Parathyroid adenoma (tissue), 2 donors: ENCODE data around the gene ADAMTS4.

Source experiments
- H2AFZ ChIP-seq: fragments of 300-600 bp; sonication (generic); one replicate; pipeline ENCODE4 v1.7.0; 2017; ENCODE audit warnings: antibody characterized with exemption, mild to moderate bottlenecking
- H3K27ac ChIP-seq: fragments of 300-600 bp; sonication (generic); one replicate; pipeline ENCODE4 v1.7.0; 2017
- H3K27me3 ChIP-seq: fragments of 300-600 bp; sonication (generic); one replicate; pipeline ENCODE4 v1.7.0; 2017; ENCODE audit warnings: low read length; ENCODE audit not compliant: control insufficient read depth, insufficient read depth
- H3K36me3 ChIP-seq: fragments of 300-600 bp; sonication (generic); one replicate; pipeline ENCODE4 v1.7.0; 2017; ENCODE audit warnings: low read length; ENCODE audit not compliant: control insufficient read depth, insufficient read depth
- H3K4me1 ChIP-seq: fragments of 300-600 bp; sonication (generic); one replicate; pipeline ENCODE4 v1.7.0; 2017; ENCODE audit warnings: control low read depth
- H3K4me2 ChIP-seq: fragments of 300-600 bp; sonication (generic); one replicate; pipeline ENCODE4 v1.7.0; 2017; ENCODE audit warnings: low read length
- H3K4me3 ChIP-seq: fragments of 300-600 bp; sonication (generic); one replicate; pipeline ENCODE4 v1.7.0; 2017; ENCODE audit warnings: low read depth, low read length
- H3K79me2 ChIP-seq: fragments of 300-600 bp; sonication (generic); one replicate; pipeline ENCODE4 v1.7.0; 2017; ENCODE audit warnings: control low read depth
- H3K9ac ChIP-seq: fragments of 300-600 bp; sonication (generic); one replicate; pipeline ENCODE4 v1.7.0; 2017; ENCODE audit warnings: mild to moderate bottlenecking
- H3K9me3 ChIP-seq: fragments of 300-600 bp; sonication (generic); one replicate; pipeline ENCODE4 v1.7.0; 2017; ENCODE audit warnings: low read length; ENCODE audit not compliant: control insufficient read depth
- TF ChIP-seq, protein P1 (sequence below): fragments of 300-600 bp; sonication (generic); IDR thresholded peaks from one replicate; pipeline ENCODE4 v1.7.0; 2017; ENCODE audit warnings: antibody characterized with exemption, mild to moderate bottlenecking
- donor health status: primary hyperparathyroidism.

ADAMTS4 gene

DNA sequence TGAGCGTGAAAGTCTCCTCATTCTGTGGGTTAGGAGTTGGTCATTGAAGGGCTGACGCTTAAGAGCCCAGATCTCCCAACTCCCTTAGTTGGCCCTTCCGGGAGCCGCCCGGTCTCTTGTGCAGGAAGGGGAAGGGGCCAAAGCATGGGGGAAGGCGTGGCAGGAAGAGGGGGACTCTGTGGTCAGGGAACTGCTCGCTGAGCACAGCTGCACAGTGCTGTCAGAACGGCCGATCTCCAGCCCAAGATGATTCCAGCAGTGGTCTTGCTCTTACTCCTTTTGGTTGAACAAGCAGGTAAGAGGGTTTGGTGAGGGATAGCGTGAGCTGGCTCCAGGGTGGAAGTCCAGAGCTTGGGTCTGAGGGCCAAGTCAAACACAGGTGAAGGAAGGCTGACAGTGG, 16.2 kb upstream of the ADAMTS4 start, which contains the start of gene FCER1G:
Gene FCER1G (plus strand): TSS at position 220 of the 400 bp plus-strand sequence. CDS start 27 bp downstream, at position 247.
- Histone ChIP-seq H3K4me2 (no peak within 1 kb of the TSS), H3K36me3 (no peaks in the 10 kb centered on the region), H3K27ac (no peak within 1 kb of the TSS), H3K9me3 (no peaks in the 10 kb centered on the region), H3K4me1 (peaks cover 3% of the 10 kb centered on the region), H3K27me3 (no peaks in the 10 kb centered on the region), H3K9ac (no peak within 1 kb of the TSS), H3K79me2 (no peaks in the 10 kb centered on the region), H3K4me3 (no peak within 1 kb of the TSS), H2AFZ (no peak within 1 kb of the TSS)
- TF ChIP-seq, protein P1, sequence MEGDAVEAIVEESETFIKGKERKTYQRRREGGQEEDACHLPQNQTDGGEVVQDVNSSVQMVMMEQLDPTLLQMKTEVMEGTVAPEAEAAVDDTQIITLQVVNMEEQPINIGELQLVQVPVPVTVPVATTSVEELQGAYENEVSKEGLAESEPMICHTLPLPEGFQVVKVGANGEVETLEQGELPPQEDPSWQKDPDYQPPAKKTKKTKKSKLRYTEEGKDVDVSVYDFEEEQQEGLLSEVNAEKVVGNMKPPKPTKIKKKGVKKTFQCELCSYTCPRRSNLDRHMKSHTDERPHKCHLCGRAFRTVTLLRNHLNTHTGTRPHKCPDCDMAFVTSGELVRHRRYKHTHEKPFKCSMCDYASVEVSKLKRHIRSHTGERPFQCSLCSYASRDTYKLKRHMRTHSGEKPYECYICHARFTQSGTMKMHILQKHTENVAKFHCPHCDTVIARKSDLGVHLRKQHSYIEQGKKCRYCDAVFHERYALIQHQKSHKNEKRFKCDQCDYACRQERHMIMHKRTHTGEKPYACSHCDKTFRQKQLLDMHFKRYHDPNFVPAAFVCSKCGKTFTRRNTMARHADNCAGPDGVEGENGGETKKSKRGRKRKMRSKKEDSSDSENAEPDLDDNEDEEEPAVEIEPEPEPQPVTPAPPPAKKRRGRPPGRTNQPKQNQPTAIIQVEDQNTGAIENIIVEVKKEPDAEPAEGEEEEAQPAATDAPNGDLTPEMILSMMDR, result no peak

DNA sequence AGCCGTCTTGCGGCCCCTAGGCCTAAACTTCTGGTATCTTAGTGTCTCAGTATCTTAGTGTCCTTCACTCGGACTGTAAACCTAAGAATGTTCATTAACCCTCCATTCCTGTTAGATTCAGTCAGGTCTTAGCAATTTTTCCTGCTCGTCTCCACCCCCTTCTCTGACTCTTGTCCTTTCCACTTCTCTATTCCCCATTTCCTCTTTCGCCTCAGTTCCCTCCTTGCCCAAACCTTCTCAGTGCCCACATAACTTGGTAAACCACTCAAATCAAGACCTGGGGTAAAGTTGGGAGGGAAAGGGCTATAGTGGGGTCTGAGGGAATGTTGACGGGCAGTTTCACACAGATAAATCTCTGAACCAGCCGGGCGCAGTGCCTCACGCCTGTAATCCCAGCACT, 15.5 kb upstream of the ADAMTS4 start:
- TF ChIP-seq, protein P1, result no peak
- H3K4me3 ChIP-seq, result no peak overlapping the region
- H3K9ac ChIP-seq, result no peak overlapping the region
- H3K36me3 ChIP-seq, result no peaks in the 10 kb centered on the region
- H3K4me2 ChIP-seq, result no peak overlapping the region
- H3K27ac ChIP-seq, result no peak overlapping the region
- no peaks in the 10 kb centered on the region for H3K27me3 ChIP-seq
- H2AFZ ChIP-seq, result no peak overlapping the region
- no peaks in the 10 kb centered on the region for H3K79me2 ChIP-seq
- no peaks in the 10 kb centered on the region for H3K9me3 ChIP-seq
- H3K4me1 ChIP-seq, result no peaks in the 10 kb centered on the region

DNA sequence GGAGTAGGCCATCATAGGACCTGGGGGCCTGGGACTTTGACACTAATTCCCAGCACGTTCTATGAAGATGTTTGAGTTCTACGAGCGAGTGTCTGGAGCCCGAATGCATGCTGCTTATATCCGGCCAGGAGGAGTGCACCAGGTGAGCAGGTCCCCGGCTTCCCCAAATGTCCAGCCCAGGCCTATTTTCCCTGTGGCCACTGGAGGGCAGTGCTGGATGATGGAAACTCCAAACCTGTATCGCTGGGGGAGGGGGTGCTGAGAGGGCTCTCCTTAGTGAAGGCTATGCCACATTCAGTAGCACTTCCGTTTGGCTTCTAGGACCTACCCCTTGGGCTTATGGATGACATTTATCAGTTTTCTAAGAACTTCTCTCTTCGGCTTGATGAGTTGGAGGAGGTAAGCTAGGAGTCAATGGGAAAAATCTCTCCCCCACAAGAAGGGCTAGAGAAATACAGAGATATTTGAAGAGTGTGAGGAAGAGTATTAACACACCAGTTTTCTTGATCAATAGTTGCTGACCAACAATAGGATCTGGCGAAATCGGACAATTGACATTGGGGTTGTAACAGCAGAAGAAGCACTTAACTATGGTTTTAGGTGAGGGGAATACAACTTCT, 11.0 kb upstream of the ADAMTS4 start:
- no peaks in the 10 kb centered on the region for H3K4me1 ChIP-seq
- H2AFZ ChIP-seq, result no peak overlapping the region
- no peak overlapping the region for H3K27ac ChIP-seq
- no peaks in the 10 kb centered on the region for H3K36me3 ChIP-seq
- H3K9ac ChIP-seq, result no peak overlapping the region
- TF ChIP-seq, protein P1, result peak; percentile 76
- H3K4me2 ChIP-seq, result peak overlapping the region; percentile 15
- no peaks in the 10 kb centered on the region for H3K79me2 ChIP-seq
- H3K4me3 ChIP-seq, result peak overlapping the region; percentile 15
- H3K9me3 ChIP-seq, result no peaks in the 10 kb centered on the region
- no peaks in the 10 kb centered on the region for H3K27me3 ChIP-seq

DNA sequence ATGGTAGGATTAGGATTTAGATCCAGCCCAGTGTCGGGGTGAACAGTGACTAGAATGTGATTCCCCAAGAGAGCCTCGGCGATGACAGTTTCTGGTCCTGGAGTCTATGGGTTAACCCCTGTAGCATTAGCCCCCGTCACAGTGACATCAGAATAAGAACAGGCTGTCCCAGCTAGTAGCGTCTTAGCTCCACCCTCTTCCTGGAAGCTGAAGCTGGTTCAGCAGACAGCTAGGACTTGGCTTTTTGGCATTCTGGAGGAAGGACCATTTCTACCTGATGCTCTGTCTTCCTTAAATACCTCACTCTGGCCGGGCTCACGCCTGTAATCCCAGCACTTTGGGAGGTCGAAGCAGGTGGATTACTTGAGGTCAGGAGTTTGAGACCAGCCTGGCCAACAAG, 8.3 kb upstream of the ADAMTS4 start:
- H3K36me3 ChIP-seq, result no peaks in the 10 kb centered on the region
- no peak overlapping the region for H3K4me2 ChIP-seq
- TF ChIP-seq, protein P1, result no peak
- H2AFZ ChIP-seq, result no peak overlapping the region
- H3K27me3 ChIP-seq, result no peaks in the 10 kb centered on the region
- H3K9me3 ChIP-seq, result no peaks in the 10 kb centered on the region
- H3K79me2 ChIP-seq, result peaks cover 11% of the 10 kb centered on the region
- no peak overlapping the region for H3K9ac ChIP-seq
- no peak overlapping the region for H3K4me3 ChIP-seq
- peak overlapping the region; percentile 85 for H3K27ac ChIP-seq
- H3K4me1 ChIP-seq, result peaks cover 2% of the 10 kb centered on the region
